HFF-Myc (cell line): ENCODE data around the gene LGALS12.
A peak's percentile ranks its signal among the peaks of the same experiment; 100 is the strongest.
"Not testable (repeated sequence)": the region's sequence is repeated elsewhere in the genome, so short reads cannot be mapped to it uniquely, and the experiment has no call there.

Source experiments
- DNase-seq: peaks from one replicate; pipeline ENCODE4 v3.0.0-alpha.2; 2011; ENCODE audit warnings: low read depth; ENCODE audit errors: extremely low read depth
- H3K4me3 ChIP-seq: replicated peaks from 2 replicates; pipeline ENCODE4 v1.5.1; 2011; ENCODE audit warnings: low read depth, mild to moderate bottlenecking, control low read depth, low read length
- TF ChIP-seq, protein P1 (sequence below): IDR thresholded peaks from 2 replicates; pipeline ENCODE4 v1.5.1; 2012; ENCODE audit warnings: mild to moderate bottlenecking, low read depth, low read length, control low read depth; ENCODE audit errors: missing control alignments

The LGALS12 gene

DNA sequence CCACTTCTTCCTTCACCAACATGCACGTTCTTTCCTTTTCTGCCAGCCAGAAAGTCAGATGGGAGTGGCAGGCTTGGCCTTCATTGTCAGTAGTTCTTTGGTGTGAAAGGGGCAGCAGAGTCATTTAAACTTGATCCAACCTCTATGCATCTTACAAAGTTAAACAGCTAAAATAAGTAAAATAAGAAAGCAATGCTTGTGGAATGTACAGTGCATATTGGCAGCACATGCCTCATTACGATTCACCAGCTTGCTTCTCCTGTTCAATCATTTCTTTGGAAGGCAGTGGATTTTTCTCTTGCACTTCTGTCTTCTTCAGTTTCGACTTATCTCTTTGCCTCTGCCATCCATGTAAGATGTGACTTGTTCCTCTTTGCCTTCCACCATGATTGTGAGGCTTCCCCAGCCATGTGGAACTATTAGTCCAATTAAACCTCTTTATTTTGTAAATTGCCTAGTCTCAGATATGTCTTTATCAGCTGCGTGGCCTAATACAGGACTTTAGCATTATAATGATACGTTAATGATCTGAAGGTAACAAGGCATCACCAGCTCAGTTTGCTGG lies 14.8 kb downstream of the LGALS12 start:
- TF ChIP-seq, protein P1, sequence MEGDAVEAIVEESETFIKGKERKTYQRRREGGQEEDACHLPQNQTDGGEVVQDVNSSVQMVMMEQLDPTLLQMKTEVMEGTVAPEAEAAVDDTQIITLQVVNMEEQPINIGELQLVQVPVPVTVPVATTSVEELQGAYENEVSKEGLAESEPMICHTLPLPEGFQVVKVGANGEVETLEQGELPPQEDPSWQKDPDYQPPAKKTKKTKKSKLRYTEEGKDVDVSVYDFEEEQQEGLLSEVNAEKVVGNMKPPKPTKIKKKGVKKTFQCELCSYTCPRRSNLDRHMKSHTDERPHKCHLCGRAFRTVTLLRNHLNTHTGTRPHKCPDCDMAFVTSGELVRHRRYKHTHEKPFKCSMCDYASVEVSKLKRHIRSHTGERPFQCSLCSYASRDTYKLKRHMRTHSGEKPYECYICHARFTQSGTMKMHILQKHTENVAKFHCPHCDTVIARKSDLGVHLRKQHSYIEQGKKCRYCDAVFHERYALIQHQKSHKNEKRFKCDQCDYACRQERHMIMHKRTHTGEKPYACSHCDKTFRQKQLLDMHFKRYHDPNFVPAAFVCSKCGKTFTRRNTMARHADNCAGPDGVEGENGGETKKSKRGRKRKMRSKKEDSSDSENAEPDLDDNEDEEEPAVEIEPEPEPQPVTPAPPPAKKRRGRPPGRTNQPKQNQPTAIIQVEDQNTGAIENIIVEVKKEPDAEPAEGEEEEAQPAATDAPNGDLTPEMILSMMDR, result no peak
- no peak overlapping the region for H3K4me3 ChIP-seq
- DNase-seq, result no peak

DNA sequence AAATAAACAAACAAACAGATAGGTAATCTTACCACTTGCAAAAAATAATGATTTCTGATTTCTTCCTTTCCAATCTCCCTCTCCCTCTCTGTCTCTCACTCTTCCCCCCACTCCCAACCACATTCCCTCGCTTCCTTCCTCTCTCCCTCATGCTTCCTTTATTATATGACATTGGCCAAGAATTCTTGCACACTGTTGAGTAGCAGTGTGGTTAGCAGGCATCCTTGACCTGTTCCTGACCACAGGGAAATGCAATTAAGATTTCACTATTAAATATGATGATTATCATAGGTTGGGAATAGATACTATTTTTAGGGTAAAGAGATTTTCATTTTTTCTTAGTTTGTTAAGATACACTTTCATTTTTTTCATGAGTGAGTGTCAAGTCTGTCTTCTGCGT lies 16.0 kb downstream of the LGALS12 start:
- no peak for DNase-seq
- H3K4me3 ChIP-seq, result no peak overlapping the region
- TF ChIP-seq, protein P1, result no peak

DNA sequence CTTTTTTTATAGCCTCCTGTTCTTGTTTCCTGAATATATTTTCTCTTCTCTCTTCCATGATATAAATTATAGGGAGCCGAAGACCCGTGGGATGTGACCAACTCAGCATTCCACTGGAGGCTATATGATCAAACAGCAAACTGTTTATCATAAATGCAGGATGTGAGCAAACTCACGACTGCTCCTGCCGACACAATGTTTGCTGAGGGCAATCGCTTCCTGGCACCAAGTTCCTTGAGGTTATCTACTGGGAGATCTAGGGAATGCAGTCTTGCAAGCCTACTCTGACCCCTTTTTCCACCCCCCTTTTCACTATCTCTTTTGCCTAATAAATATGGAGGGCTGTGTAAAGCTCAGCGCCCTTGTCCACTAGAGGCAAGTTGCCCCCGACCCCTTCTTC lies 17.3 kb downstream of the LGALS12 start:
- no peak for DNase-seq
- no peak overlapping the region for H3K4me3 ChIP-seq
- TF ChIP-seq, protein P1, result no peak

DNA sequence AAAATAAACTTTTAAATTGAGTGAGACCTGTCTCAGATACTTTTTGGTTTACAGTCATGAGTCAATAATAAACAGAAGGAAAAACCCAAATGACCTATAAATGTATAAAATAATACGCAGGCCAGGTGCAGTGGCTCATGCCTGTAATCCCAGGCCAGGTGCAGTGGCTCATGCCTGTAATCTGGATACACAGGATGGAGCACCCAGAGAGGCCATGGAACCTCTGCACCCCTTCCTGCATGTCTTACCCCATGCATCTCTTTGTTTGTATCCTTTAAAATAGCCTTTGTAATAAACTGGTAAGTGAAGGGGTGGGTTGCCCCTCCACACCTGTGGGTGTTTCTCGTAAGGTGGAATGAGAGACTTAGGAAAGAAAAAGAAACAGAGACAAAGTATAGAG lies 21.8 kb downstream of the LGALS12 start:
- DNase-seq, result no peak
- H3K4me3 ChIP-seq, result no peak overlapping the region
- TF ChIP-seq, protein P1, result no peak

DNA sequence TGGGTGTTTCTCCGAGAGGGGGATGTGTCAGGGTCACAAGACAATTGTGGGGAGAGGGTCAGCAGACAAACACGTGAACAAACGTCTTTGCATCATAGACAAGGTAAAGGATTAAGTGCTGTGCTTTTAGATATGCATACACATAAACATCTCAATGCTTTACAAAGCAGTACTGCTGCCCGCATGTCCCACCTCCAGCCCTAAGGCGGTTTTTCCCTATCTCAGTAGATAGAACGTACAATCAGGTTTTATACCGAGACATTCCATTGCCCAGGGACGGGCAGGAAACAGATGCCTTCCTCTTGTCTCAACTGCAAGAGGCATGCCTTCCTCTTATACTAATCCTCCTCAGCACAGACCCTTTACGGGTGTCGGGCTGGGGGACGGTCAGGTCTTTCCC lies 22.3 kb downstream of the LGALS12 start:
- DNase-seq, H3K4me3 ChIP-seq: not testable (repeated sequence)

DNA sequence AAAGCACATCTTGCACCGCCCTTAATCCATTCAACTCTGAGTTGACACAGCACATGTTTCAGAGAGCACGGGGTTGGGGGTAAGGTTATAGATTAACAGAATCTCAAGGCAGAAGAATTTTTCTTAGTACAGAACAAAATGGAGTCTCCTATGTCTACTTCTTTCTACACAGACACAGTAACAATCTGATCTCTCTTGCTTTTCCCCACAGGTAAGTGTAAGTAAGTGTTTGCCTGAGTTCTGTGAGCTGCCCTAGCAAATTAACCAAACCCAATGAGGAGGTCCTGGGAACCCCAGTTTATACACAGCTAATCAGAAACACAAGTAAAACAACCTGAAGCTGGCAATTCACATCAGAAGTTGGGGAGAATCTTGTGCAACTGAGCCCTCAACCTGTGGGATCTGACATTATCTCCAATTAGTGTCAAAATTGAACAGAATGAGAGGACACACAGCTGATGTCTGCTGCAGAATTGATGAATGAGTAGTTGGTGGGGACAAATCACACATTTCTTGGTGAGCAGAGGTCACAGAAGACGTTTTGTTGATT lies 22.9 kb downstream of the LGALS12 start:
- DNase-seq, H3K4me3 ChIP-seq: not testable (repeated sequence)

DNA sequence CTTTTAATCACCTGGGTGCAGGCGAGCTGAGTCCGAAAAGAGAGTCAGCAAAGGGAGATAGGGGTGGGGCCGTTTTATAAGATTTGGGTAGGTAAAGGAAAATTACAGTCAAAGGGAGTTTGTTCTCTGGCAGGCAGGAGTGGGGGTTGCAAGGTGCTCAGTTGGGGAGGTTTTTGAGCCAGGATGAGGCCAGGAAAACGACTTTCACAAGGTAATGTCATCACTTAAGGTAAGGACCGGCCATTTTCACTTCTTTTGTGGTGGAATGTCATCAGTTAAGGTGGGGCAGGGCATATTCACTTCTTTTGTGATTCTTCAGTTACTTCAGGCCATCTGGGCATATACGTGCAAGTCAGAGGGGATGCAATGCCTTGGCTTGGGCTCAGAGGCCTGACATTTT lies 23.5 kb downstream of the LGALS12 start:
- H3K4me3 ChIP-seq, DNase-seq: not testable (repeated sequence)

DNA sequence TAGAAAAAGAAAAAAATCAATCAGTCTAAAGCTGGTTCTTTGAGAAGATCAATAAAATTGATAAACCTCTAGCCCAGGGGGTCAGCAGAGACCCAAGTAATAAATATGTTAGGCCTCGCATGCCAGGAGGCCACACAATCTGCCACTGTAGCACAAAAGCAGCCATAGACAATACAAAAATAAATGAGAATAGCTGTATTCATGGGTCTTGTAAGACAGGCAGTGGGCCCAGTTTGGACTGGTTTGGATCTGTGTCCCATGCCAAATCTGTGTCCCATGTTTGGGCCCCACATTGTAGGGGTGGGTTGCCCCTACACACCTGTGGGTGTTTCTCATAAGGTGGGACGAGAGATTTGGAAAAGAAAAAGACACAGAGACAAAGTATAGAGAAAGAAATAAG lies 24.1 kb downstream of the LGALS12 start:
- no peak for DNase-seq
- no peak overlapping the region for H3K4me3 ChIP-seq

DNA sequence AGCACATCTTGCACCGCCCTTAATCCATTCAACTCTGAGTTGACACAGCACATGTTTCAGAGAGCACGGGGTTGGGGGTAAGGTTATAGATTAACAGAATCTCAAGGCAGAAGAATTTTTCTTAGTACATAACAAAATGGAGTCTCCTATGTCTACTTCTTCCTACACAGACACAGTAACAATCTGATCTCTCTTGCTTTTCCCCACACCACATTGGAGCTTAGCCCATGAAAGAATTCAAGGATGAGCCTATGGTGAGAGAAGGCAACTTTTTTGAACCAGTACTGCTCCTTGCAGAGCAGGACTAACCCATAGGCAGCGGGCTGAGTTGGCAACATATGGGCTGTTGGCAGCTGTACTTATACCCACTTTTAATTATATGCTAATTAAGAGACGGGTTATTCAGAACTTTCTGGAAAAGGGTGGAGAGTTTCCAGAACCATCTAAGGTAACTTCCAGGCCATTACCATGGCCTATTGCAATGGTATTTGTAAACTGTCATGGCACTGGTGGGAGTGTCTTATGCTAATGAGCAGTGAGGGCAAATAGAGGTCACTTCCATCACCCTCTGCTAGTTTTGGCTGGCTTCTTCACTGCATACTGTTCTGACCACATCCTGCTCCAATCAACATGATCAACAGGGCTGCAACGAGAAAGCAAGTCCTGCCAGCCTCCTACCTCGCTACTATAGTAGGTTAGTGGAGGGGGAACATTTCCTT lies 25.3 kb downstream of the LGALS12 start:
- DNase-seq, result peak; percentile 46
- H3K4me3 ChIP-seq, result not testable (repeated sequence)

More for the DNA sequence above, 24.1 kb downstream of the LGALS12 start:
- TF ChIP-seq, protein P1, result no peak
